Suprapubic skin (tissue), 4 donors: ENCODE data around the gene ST7L. TPM values are rescaled to one million over a fixed set of nuclear protein-coding genes. Genes with fewer than 3 reads are reported as not detected.

ENCODE experiments used
- DNase-seq, 2 donors: peaks; one replicate each; pipeline ENCODE4 v3.0.0-alpha.2; 2019; ENCODE audit warnings: low spot score in 2 of 2
- H3K27ac ChIP-seq: fragments of 200-600 bp; sonication (generic); one replicate; pipeline ENCODE4 v1.5.1; 2019
- H3K27me3 ChIP-seq: fragments of 200-600 bp; sonication (generic); one replicate; pipeline ENCODE4 v1.5.1; 2019
- H3K36me3 ChIP-seq: fragments of 200-600 bp; sonication (generic); one replicate; pipeline ENCODE4 v1.5.1; 2019
- H3K4me1 ChIP-seq: fragments of 200-600 bp; sonication (generic); one replicate; pipeline ENCODE4 v1.5.1; 2019
- H3K4me3 ChIP-seq: fragments of 200-600 bp; sonication (generic); one replicate; pipeline ENCODE4 v1.5.1; 2019; ENCODE audit warnings: mild to moderate bottlenecking
- H3K9me3 ChIP-seq: fragments of 200-600 bp; sonication (generic); one replicate; pipeline ENCODE4 v1.5.1; 2019
- EP300 ChIP-seq: sonication (generic); formaldehyde crosslinking; IDR thresholded peaks from one replicate; pipeline ENCODE4 v1.6.1; 2017; ENCODE audit warnings: antibody characterized with exemption
- POLR2A ChIP-seq, 2 donors: fragments of 450-650 bp; IDR thresholded peaks; one replicate each; pipeline ENCODE4 v1.6.1; 2017; ENCODE audit warnings: antibody characterized with exemption in 2 of 2, mild to moderate bottlenecking in 2 of 2, moderate library complexity in 2 of 2
- POLR2AphosphoS5 ChIP-seq, 3 donors: sonication (generic); formaldehyde crosslinking; IDR thresholded peaks; one replicate each; pipeline ENCODE4 v1.6.1; 2017; ENCODE audit warnings: antibody characterized with exemption in 3 of 3
- WGBS: methylation state at CpG from one replicate; pipeline ENCODE4 v1.1.5; 2018; 5-methylcytosine and 5-hydroxymethylcytosine counted together
- total RNA-seq, 4 donors: library from RNA; depleted of rRNA; stranded (reverse); fragments of >200 nt; gene quantifications; one replicate each; pipeline ENCODE4 v1.1.0, GENCODE V29; 2016
- TF ChIP-seq, protein P1 (sequence below), 2 donors: fragments of 200-600 bp in 1 of 2; fragments of 450-650 bp in 1 of 2; sonication (generic) in 1 of 2; IDR thresholded peaks; one replicate each; pipeline ENCODE4 v1.5.1; 2016 to 2019; ENCODE audit warnings: antibody characterized with exemption in 2 of 2, mild to moderate bottlenecking in 1 of 2, moderate library complexity in 1 of 2

The ST7L gene
- total RNA-seq, 4 donors from 2014 or later = 16.2 to 40.7 (median 29.4) TPM

GRCh38 chr1:112636056-112636455, 17.1 kb upstream of the ST7L start:
- Histone ChIP-seq H3K27ac (no peak overlapping the region), H3K36me3 (no peaks in the 10 kb centered on the region), H3K9me3 (no peaks in the 10 kb centered on the region), H3K4me1 (peaks cover 46% of the 10 kb centered on the region), H3K4me3 (no peak overlapping the region), H3K27me3 (no peaks in the 10 kb centered on the region)
- TF ChIP-seq, protein P1, sequence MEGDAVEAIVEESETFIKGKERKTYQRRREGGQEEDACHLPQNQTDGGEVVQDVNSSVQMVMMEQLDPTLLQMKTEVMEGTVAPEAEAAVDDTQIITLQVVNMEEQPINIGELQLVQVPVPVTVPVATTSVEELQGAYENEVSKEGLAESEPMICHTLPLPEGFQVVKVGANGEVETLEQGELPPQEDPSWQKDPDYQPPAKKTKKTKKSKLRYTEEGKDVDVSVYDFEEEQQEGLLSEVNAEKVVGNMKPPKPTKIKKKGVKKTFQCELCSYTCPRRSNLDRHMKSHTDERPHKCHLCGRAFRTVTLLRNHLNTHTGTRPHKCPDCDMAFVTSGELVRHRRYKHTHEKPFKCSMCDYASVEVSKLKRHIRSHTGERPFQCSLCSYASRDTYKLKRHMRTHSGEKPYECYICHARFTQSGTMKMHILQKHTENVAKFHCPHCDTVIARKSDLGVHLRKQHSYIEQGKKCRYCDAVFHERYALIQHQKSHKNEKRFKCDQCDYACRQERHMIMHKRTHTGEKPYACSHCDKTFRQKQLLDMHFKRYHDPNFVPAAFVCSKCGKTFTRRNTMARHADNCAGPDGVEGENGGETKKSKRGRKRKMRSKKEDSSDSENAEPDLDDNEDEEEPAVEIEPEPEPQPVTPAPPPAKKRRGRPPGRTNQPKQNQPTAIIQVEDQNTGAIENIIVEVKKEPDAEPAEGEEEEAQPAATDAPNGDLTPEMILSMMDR (IDR thresholded peaks at IDR 0.05) = no peak
- TF ChIP-seq EP300 (no peak), POLR2AphosphoS5 (IDR thresholded peaks at IDR 0.05) (no peak), POLR2A (IDR thresholded peaks at IDR 0.05) (no peak)
- no peak for DNase-seq
- 93% methylated on average over 2 of the region's 2 CpGs for WGBS

- Histone ChIP-seq H3K36me3 (no peaks in the 10 kb centered on the region), H3K9me3 (no peaks in the 10 kb centered on the region), H3K4me1 (peaks cover 52% of the 10 kb centered on the region), H3K27me3 (no peaks in the 10 kb centered on the region), H3K4me3 (no peak overlapping the region), H3K27ac (no peak overlapping the region)
- TF ChIP-seq, protein P1 (IDR thresholded peaks at IDR 0.05) = no peak
- TF ChIP-seq EP300 (no peak), POLR2A (IDR thresholded peaks at IDR 0.05) (no peak), POLR2AphosphoS5 (IDR thresholded peaks at IDR 0.05) (no peak)
- DNase-seq = no peak
These were observed 15.4 kb upstream of the ST7L start for GRCh38 chr1:112634367-112634766.

DNA sequence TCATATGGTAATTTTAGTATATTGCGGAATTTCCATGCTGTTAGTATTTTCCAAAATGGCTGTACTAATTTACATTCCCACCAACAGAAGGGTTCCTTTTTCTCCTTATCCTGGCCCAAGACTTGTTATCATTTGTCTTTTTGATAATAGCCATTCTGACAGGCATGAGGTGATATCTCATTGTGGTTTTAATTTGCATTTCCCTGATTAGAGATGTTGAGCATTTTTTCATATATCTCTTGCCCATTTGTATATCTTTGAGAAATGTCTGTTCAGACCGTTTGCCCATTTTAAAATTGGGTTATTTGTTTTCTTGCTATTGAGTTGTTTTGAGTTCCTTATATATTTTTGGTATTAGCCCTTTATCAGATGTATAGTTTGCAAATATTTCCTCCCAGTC, 14.7 kb upstream of the ST7L start:
- Histone ChIP-seq H3K9me3 (no peaks in the 10 kb centered on the region), H3K4me1 (peaks cover 57% of the 10 kb centered on the region), H3K27me3 (no peaks in the 10 kb centered on the region), H3K4me3 (no peak overlapping the region), H3K36me3 (no peaks in the 10 kb centered on the region), H3K27ac (no peak overlapping the region)
- TF ChIP-seq POLR2A (IDR thresholded peaks at IDR 0.05) (no peak), EP300 (no peak), POLR2AphosphoS5 (IDR thresholded peaks at IDR 0.05) (no peak)
- TF ChIP-seq, protein P1 (IDR thresholded peaks at IDR 0.05) = no peak
- 84% methylated on average over 2 of the region's 2 CpGs for WGBS
- DNase-seq = no peak

DNA sequence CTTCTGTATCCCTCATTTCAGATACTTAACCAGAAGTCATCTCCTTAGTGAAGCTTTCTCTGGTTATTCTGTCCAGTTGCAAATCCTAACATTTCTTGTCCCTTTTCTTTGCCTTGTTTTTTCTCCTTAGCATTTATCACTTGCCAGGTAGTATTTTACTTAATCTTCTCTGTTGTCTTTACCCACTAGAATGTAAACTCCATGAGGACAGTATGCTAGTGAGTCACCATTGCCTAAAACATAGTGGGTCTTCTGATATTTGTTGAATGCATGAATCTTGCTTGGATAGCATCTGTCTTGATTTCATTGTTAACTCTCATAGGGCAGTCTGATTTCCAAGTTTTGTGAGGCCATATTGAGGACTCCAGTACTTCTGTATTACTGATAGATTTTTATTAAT, 10.3 kb upstream of the ST7L start:
- Histone ChIP-seq H3K9me3 (no peaks in the 10 kb centered on the region), H3K27ac (no peak overlapping the region), H3K27me3 (no peaks in the 10 kb centered on the region), H3K4me3 (no peak overlapping the region), H3K4me1 (peaks cover 47% of the 10 kb centered on the region), H3K36me3 (no peaks in the 10 kb centered on the region)
- DNase-seq = no peak
- TF ChIP-seq POLR2AphosphoS5 (IDR thresholded peaks at IDR 0.05) (no peak), POLR2A (IDR thresholded peaks at IDR 0.05) (no peak), EP300 (no peak)
- TF ChIP-seq, protein P1 (IDR thresholded peaks at IDR 0.05) = no peak

DNA sequence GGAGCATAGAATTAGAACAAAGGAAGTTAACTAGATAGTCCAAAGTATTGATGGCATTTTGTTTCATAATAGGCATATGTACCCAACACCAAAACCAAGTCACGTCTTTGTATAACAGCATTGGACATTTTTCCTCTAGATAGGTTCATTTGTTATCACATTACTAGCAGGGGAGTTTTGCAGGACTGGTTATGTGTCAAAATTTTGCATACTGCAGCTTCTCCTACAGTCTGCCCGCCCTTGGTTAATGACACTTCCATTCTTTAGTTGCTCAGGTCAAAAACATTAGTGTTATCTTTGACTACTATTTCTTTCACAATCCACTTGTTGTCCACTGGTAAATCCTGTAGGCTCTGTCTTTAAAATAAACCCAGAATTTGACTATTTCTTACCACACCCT, 9.6 kb upstream of the ST7L start:
- Histone ChIP-seq H3K4me3 (no peak overlapping the region), H3K27ac (no peak overlapping the region)

More for the DNA sequence above, 9.6 kb upstream of the ST7L start:
- no peak for DNase-seq
- 58% methylated on average over 2 of the region's 2 CpGs for WGBS
- H3K9me3 ChIP-seq = no peaks in the 10 kb centered on the region
- TF ChIP-seq EP300 (no peak), POLR2AphosphoS5 (IDR thresholded peaks at IDR 0.05) (no peak), POLR2A (IDR thresholded peaks at IDR 0.05) (no peak)
- TF ChIP-seq, protein P1 (IDR thresholded peaks at IDR 0.05) = no peak
- peaks cover 54% of the 10 kb centered on the region for H3K4me1 ChIP-seq
- no peaks in the 10 kb centered on the region for H3K27me3 ChIP-seq
- no peaks in the 10 kb centered on the region for H3K36me3 ChIP-seq
